SK-N-SH (cell line): Measurements from ENCODE around the gene HUNK.

ENCODE experiments used
- EP300 ChIP-seq, 2 experiments: IDR thresholded peaks; 2 replicates each; pipeline versions ENCODE4 v1.4.0 to v1.6.1; 2012; ENCODE audit warnings: borderline replicate concordance in 1 of 2, low read depth in 1 of 2, low read length in 1 of 2
- JUND ChIP-seq: IDR thresholded peaks from 2 replicates; pipeline ENCODE4 v1.4.0; 2012
- TF ChIP-seq, protein P1 (sequence below): fragments of 200-600 bp; sonication (generic); IDR thresholded peaks from 2 replicates; pipeline ENCODE4 v1.6.1; 2017; ENCODE audit warnings: antibody characterized with exemption, mild to moderate bottlenecking, moderate library complexity

DNA sequence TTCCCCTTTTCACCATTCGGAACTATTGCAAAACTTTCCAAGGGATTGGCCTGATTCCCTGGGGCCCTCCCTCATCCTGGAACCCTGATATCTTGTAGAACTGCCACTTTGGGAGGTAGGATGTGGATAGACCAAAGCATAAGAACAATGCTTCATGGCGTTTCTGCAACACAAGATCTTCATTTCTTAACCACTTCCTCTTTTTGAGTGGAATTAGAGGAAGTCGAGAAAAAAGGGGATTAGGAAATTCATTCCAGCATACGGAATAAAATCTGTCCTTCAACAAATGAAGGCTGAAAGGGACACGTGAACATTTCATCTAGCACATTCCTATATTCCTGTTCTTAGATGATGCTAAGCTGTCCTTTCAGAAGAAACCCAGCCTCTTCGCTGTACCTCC is 149.3 kb downstream of the HUNK start:
- no peak for TF ChIP-seq EP300 (IDR thresholded peaks at IDR 0.05; ENCODE audit: borderline replicate concordance in 1 of 2, low read depth in 1 of 2, low read length in 1 of 2)
- TF ChIP-seq, protein P1, sequence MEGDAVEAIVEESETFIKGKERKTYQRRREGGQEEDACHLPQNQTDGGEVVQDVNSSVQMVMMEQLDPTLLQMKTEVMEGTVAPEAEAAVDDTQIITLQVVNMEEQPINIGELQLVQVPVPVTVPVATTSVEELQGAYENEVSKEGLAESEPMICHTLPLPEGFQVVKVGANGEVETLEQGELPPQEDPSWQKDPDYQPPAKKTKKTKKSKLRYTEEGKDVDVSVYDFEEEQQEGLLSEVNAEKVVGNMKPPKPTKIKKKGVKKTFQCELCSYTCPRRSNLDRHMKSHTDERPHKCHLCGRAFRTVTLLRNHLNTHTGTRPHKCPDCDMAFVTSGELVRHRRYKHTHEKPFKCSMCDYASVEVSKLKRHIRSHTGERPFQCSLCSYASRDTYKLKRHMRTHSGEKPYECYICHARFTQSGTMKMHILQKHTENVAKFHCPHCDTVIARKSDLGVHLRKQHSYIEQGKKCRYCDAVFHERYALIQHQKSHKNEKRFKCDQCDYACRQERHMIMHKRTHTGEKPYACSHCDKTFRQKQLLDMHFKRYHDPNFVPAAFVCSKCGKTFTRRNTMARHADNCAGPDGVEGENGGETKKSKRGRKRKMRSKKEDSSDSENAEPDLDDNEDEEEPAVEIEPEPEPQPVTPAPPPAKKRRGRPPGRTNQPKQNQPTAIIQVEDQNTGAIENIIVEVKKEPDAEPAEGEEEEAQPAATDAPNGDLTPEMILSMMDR: no peak
- TF ChIP-seq JUND: no peak
